GM12874 (cell line): ENCODE data around the gene ZBTB1.
A peak's percentile ranks its signal among the peaks of the same experiment; 100 is the strongest.

Experiments
- CTCF ChIP-seq: IDR thresholded peaks from 2 replicates; pipeline ENCODE4 v1.5.1; 2011; ENCODE audit warnings: low read depth, mild to moderate bottlenecking, control low read depth, low read length, moderate library complexity; ENCODE audit not compliant: insufficient read depth

The ZBTB1 gene

GRCh38 chr14:64540208-64541202 lies 35.9 kb downstream of the ZBTB1 start, which contains the start of gene HSPA2:
Gene HSPA2 (plus strand): TSS chr14:64540741. CDS start chr14:64540850, 109 bp downstream.
- TF ChIP-seq CTCF = peak; percentile 66

- no peak for TF ChIP-seq CTCF
These were observed 36.8 kb downstream of the ZBTB1 start for GRCh38 chr14:64541261-64541971.

- TF ChIP-seq CTCF = no peak
These were observed 37.6 kb downstream of the ZBTB1 start for GRCh38 chr14:64541972-64542835.

GRCh38 chr14:64542836-64543201 lies 38.2 kb downstream of the ZBTB1 start:
- TF ChIP-seq CTCF = no peak

- TF ChIP-seq CTCF = no peak
These were observed 40.2 kb downstream of the ZBTB1 start for GRCh38 chr14:64544607-64545312.

- TF ChIP-seq CTCF = no peak
These were observed 44.4 kb downstream of the ZBTB1 start for GRCh38 chr14:64549016-64549415.
